GM19397 (cell line): ENCODE measurements around the gene PLAU.
"Not testable (repeated sequence)": the region's sequence is repeated elsewhere in the genome, so short reads cannot be mapped to it uniquely, and the experiment has no call there.

Experiments
- ATAC-seq: cut with Tn5 transposase; IDR thresholded peaks from one replicate; pipeline ENCODE4 v1.9.1; 2021; ENCODE audit warnings: mild to moderate bottlenecking, moderate library complexity; ENCODE audit not compliant: unreplicated experiment

Gene PLAU

DNA sequence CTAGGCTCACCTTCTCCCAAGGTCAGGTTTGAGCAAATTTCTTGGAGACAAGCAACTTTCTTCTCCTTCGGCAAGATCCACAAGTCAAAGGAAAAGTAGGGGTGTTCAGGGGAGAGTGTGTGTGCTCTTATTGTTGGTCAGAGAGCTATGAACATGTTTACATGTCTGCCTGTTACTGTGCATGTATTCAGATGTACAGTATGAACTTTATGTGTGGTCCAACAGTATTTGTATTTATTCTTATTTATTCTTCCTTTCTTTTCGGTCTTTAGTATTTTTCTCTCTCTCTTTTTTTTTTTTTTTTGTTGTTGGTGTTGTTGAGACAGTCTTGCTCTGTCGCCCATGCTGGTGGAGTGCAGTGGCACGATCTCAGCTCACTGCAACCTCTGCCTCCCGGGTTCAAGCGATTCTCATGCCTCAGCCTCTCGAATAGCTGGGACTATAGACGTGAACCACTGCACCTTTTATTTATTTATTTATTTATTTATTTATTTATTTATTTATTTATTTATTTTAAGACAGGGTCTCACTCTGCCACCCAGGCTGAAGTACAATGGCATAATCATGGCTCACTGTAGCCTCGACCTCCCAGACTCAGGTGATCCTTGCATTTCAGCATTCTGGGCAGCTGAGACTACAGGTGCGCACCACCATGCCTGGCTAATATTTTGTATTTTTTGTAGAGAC is 38.2 kb downstream of the PLAU start:
- no peak for ATAC-seq

DNA sequence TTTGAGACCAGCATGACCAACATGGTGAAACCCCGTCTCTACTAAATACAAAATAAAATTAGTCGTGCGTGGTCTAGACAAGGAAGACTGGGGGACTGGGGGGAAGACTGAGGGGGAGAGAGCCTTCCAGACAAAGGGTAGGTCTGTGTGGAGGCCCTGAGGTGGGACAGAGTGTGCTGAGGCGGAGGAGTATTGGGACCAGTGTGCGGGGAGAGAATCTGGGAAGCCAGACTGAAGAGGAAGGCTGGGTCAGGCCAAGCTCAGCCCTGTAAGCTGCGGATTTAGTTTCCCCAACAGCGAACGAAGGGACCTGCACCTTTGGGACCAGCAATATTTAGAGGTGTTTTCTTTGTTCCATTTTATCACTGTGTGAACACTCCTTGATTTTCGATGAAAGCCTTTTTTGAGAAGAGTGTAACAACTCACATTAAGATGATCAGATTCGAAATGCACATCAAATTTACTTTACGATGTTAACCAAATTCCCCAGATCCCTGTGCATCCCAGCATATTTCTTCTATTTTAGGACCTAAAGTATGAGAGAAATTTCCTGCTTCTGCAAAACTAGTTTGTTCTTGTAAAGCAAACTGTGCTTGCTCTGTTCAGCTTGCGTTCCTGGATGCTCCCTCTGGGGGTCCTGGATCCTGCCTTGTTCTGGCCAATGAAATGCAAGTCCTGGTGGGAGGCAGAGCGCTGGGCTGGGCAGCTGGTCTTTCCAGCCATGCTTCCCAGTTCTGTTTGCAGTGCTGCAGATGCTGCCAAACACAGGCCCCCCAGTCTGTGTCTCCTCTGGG is 39.4 kb downstream of the PLAU start:
- ATAC-seq: no peak

DNA sequence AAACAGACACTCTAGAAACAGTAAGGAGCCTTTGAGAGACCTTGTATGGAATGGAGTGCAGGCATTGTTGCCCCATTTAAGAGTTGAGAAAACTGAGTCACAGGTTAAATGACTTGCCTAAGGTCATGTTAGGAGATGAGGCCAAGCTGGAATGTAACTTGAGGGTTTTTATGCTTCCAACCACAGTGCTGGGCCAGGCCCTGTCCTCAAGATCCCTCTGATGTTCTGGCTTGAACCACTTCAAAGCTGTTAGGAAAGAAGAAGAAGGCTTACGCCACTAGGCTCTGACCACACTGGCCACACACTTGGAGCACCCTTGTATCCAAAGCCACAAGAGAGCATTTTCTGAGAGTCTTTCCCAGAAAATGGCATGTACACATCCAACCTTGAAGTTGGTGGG is 42.7 kb downstream of the PLAU start:
- ATAC-seq: no peak

DNA sequence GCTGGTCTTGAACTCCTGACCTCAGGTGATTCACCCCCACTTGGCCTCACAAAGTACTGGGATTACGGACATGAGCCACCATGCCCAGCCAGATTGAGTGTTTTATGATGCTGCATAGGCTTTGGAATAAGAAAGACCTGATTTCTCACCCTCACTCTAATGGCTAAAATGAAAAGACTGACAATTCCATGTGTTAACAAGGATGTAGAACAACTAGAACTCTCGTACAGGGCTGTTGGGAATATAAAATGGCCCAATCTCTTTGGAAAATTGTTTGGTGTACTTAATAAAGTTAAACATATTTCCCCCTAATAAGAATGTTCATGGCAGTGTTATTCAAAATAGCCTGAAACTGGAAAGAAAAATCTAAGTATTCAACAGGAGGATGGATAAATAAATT is 43.8 kb downstream of the PLAU start:
- no peak for ATAC-seq

DNA sequence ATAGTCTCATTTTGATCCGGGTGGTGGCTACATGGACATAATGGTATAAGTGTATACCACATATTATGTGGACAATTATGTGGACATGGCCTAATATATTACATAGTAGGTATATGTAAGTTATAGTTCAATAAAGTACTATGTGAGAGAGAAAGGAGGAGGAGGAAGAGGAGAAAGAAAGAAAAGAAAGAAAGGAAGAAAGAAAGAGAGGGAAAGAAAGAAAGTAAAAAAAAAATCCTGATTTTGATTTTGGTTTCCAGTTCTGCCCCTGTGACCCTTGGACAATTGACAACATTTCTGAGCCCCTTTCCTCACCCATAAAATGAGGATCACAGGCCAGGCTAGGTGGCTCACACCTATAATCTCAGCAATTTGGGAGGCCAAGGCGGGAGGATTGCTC is 44.8 kb downstream of the PLAU start:
- ATAC-seq: no peak

DNA sequence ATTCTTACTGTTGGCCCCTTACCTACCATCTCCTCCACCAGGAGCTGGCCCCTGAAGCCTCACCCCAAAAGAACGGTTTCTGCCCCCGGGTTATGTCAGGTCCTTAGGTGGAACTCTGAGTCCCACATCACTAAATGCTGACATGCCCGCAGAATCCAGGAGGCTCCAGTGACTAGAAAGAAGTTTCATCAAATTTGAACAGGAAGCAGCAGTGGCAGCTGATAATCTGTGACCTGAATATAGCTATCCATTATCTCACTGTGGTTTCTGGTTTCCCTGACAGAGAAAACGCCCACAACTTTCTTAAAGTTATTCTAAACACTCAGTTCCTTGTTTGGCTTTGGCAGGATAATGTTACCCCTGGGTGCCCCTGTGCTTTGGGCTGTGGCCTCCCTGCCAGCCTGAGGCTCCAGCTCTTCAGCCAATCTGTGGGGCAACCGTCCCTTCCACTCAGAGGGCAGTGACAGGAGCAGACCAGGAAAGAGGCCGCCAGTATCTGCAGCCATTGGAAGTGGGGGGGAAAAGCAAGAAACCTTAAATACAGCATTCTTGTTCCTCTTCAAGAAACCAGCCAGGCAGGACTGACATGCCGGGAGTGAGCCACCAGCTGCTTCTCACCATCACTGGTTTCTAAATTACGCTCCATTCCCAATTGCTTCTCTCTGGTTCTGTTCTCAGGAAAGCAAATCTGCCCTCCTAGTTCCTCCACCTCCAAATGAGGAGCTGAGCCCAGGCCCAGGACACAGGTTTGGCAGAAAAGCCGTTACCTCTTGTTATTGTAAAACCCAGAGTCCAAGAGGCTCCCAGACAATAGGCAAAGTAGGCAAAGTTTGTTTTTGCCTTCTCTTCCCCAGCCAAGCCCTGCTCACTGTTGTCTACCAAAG is 45.8 kb downstream of the PLAU start:
- no peak for ATAC-seq

DNA sequence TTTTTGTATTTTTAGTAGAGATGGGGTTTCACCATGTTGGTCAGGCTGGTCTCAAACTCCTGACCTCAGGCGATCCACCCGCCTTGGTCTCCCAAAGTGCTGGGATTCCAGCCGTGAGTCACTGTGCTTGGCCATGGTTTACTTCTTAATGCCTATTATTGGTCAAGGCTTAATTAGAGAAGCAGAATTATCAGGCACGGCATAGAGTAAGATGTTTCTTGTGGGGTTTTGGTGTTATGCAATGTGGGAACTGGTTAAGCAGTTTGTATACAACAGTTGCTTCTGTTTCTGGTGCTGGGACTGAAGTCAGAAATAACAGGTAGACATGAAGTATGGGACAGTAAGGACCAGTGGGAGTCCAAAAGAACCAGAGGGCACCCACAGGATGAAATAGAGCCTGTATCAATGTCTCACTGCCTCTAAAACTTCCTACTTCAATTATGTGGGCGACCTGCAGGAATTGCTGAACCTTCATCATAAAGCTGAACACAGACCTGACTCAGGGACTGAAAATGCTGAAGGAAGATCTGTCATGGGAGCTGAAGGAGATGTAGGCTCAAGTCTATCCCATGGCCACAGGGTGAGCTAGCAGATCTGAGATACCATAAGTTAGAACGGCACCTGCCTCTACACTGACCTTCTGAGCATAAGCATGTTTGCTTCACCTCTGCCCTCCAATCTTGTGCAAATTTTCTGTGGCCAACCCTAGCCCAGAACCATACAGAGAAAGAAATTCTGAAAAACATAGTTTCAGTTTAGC is 48.7 kb downstream of the PLAU start:
- no peak for ATAC-seq

DNA sequence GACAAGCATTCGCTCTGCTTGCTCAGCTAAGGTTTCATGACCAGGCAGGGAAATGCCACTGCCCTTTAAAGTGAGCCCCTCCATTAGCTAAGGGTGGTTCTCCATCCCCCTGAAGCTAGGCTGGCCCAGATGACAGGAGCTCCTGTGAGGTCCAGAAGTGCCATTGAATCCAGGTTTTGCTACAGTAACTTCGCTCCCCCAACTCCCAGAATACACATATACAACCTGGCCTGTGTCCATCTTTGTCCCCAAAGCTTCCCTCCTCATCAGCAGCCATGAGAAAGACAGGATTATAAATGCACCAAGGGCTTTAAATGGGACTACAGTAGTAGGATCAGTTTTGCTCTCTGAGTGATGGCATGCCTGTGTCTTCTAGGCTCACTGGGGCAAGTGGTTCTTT is 51.5 kb downstream of the PLAU start:
- ATAC-seq: no peak

DNA sequence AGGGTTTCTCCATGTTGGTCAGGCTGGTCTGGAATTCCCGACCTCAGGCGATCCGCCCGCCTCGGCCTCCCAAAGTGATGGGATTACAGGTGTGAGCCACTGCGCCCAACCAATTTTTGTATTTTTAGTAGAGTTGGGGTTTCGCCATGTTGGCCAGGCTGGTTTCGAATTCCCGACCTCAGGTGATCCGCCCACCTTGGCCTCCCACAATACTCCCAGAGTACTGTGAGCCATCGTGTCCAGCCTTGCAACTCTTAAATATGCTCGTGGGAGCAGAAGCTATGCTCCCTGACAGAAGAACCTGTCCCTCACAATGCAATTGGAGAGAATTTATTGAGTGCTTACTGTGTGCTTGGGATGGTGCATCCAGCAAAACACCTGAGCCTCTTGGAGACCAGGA is 52.6 kb downstream of the PLAU start:
- not testable (repeated sequence) for ATAC-seq

DNA sequence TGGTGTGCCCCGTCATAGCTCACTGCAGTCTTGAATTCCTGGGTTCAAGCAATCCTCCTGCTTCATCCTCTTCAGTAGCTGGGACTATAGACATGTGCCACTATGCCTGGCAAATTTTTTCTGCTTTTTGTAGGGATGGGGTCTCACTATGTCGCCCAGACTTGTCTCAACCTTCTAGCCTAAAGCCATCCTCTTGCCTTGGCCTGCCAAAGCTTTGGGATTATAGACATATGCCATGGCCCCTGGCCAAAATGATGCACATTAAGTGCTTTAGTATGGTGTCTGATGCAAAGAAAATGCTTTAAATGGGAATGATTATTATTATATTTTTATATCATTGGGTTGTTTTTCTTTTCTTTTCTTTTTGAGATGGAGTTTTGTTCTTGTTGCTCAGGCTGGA is 53.8 kb downstream of the PLAU start:
- ATAC-seq: no peak

DNA sequence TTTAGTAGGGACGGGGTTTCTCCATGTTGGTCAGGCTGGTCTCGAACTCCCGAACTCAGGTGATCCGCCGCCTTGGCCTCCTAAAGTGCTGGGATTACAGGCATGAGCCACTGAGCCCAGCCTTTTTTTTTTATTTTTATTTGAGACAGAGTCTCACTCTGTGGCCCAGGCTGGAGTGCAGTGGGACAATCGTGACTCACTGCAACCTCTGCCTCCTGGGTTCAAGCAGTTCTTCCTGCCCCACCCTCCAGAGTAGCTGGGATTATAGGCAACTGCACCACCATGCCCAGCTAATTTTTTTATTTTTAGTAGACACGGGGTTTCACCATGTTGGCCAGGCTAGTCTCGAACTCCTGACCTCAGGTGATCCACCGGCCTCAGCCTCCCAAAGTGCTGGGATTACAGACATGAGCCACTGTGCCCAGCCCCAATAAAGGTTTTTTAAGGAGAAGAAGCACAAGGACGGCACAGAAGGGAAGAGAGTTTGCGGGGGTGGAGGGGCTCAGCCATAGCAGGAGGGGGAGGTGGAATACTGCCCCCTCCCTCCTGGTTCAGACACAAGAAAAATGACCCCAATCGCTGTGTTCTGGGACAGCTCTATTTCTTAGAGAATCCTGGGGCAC is 54.4 kb downstream of the PLAU start:
- not testable (repeated sequence) for ATAC-seq

DNA sequence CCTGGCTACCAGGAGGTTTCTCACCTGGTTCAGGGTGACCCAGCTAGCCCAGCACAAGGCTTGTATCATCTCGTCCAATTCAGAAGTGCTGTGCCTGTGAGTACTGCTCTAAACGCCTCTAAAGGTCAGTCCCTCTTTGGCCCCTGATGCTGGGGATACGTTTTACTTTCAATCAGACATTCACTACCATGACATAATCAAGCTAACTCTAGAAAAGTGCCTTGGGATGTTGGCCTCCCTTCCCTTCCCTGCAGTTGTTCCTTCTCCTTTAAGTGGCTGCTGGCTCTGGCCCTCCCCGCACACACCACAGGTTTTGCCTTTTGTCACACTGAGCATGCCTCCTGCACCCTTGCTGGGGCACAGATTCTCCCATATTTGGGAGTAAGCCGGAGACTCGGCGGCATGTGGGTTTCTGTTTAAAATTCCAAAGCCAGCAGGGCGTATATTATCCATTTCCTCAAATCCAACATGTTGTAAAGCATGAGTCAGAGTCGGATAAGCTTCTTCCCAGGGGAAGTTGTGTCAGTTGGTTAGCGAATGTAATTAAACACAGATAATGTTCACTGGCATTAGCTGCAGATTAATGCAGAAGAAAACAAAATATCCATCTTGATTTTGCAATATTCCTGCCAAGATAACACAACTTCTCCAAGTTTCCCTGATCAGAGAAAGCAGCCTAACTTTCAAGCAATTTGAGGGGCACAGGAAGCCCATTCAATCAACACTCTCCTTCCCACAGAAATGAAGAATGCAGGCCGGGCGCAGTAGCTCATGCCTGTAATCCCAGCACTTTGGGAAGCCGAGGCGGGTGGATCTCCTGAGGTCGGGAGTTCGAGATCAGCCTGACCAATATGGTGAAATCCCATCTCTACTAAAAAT is 55.2 kb downstream of the PLAU start:
- ATAC-seq: no peak

DNA sequence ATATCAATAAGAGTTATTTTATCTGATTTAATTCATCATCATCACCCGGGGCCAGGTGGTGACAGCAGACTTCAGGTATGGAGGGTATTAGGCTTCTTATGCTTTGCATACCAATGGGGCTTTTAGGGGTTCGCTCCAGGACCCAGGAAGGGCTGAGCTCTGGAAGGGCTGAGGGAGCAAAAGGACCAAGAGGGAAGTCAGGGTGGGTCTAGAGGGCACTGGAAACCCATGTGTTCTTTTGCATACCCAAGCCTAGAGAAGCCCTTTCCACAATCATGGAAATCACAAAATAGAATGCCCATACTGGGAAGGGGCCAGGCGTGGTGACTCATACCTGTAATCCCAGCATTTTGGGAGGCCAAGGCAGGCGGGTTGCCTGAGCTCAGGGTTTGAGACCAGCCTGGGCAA is 56.1 kb downstream of the PLAU start:
- ATAC-seq: no peak
